ENCODE results near the gene MRPL20. TPM values are rescaled to one million over a fixed set of nuclear protein-coding genes. Genes with fewer than 3 reads are reported as not detected.
A peak's percentile ranks its signal among the peaks of the same experiment; 100 is the strongest.
"Not testable (repeated sequence)": the region's sequence is repeated elsewhere in the genome, so short reads cannot be mapped to it uniquely, and the experiment has no call there.

Gene MRPL20
- total RNA-seq, 1 experiment from 2014 or later: 112 TPM

- in situ Hi-C loops (cut with HindIII; ENCODE audit: low pct_unique_long_range_greater_than_20kb, low sequenced_read_pairs): no loop called here
- DNase-seq (ENCODE audit: low read depth, low spot score): no peak
Observed at GRCh38 chr1:1400576-1401456, 6.3 kb downstream of the MRPL20 start.

- DNase-seq (ENCODE audit: low read depth, low spot score): no peak
Observed at GRCh38 chr1:1399872-1400575, 7.1 kb downstream of the MRPL20 start.

GRCh38 chr1:1399187-1399871 lies 7.8 kb downstream of the MRPL20 start, which contains the start of gene CCNL2:
TSS of gene CCNL2 (minus strand) at chr1:1399335. CDS start at chr1:1399306, 29 bp downstream.
- peak; percentile 96 for DNase-seq (ENCODE audit: low read depth, low spot score)
- in situ Hi-C loops (cut with HindIII; ENCODE audit: low pct_unique_long_range_greater_than_20kb, low sequenced_read_pairs): no loop called here

More at GRCh38 chr1:1399872-1400575, 7.1 kb downstream of the MRPL20 start:
- in situ Hi-C loops (cut with HindIII; ENCODE audit: low pct_unique_long_range_greater_than_20kb, low sequenced_read_pairs): no loop called here

GRCh38 chr1:1398677-1399186 lies 8.4 kb downstream of the MRPL20 start:
- in situ Hi-C loops (cut with HindIII; ENCODE audit: low pct_unique_long_range_greater_than_20kb, low sequenced_read_pairs): no loop called here
- DNase-seq (ENCODE audit: low read depth, low spot score): no peak

GRCh38 chr1:1397839-1398523 lies 9.1 kb downstream of the MRPL20 start:
- no peak for DNase-seq (ENCODE audit: low read depth, low spot score)
- in situ Hi-C loops (cut with HindIII; ENCODE audit: low pct_unique_long_range_greater_than_20kb, low sequenced_read_pairs): no loop called here

- DNase-seq (ENCODE audit: low read depth, low spot score): no peak
- in situ Hi-C loops (cut with HindIII; ENCODE audit: low pct_unique_long_range_greater_than_20kb, low sequenced_read_pairs): no loop called here
Observed at GRCh38 chr1:1395166-1395565, 11.9 kb downstream of the MRPL20 start.

GRCh38 chr1:1394116-1394515 lies 13.0 kb downstream of the MRPL20 start:
- in situ Hi-C loops (cut with HindIII; ENCODE audit: low pct_unique_long_range_greater_than_20kb, low sequenced_read_pairs): no loop called here
- no peak for DNase-seq (ENCODE audit: low read depth, low spot score)

- in situ Hi-C loops (cut with HindIII; ENCODE audit: low pct_unique_long_range_greater_than_20kb, low sequenced_read_pairs): no loop called here
- DNase-seq (ENCODE audit: low read depth, low spot score): no peak
Observed at GRCh38 chr1:1393428-1393827, 13.7 kb downstream of the MRPL20 start.

- DNase-seq (ENCODE audit: low read depth, low spot score): no peak
- in situ Hi-C loops (cut with HindIII; ENCODE audit: low pct_unique_long_range_greater_than_20kb, low sequenced_read_pairs): no loop called here
Observed at GRCh38 chr1:1393014-1393413, 14.1 kb downstream of the MRPL20 start.

GRCh38 chr1:1391225-1391624 lies 15.9 kb downstream of the MRPL20 start:
- in situ Hi-C loops (cut with HindIII; ENCODE audit: low pct_unique_long_range_greater_than_20kb, low sequenced_read_pairs): no loop called here
- DNase-seq (ENCODE audit: low read depth, low spot score): no peak

GRCh38 chr1:1390675-1391074 lies 16.4 kb downstream of the MRPL20 start:
- in situ Hi-C loops (cut with HindIII; ENCODE audit: low pct_unique_long_range_greater_than_20kb, low sequenced_read_pairs): no loop called here
- no peak for DNase-seq (ENCODE audit: low read depth, low spot score)

GRCh38 chr1:1388078-1388472 lies 19.0 kb downstream of the MRPL20 start:
- DNase-seq (ENCODE audit: low read depth, low spot score): no peak
- in situ Hi-C loops (cut with HindIII; ENCODE audit: low pct_unique_long_range_greater_than_20kb, low sequenced_read_pairs): no loop called here

GRCh38 chr1:1387098-1388077 lies 19.7 kb downstream of the MRPL20 start:
- in situ Hi-C loops (cut with HindIII; ENCODE audit: low pct_unique_long_range_greater_than_20kb, low sequenced_read_pairs): no loop called here
- DNase-seq (ENCODE audit: low read depth, low spot score): no peak

GRCh38 chr1:1385931-1386330 lies 21.2 kb downstream of the MRPL20 start:
- no peak for DNase-seq (ENCODE audit: low read depth, low spot score)
- in situ Hi-C loops (cut with HindIII; ENCODE audit: low pct_unique_long_range_greater_than_20kb, low sequenced_read_pairs): no loop called here

GRCh38 chr1:1385339-1385738 lies 21.8 kb downstream of the MRPL20 start:
- DNase-seq (ENCODE audit: low read depth, low spot score); in situ Hi-C loops (cut with HindIII; ENCODE audit: low pct_unique_long_range_greater_than_20kb, low sequenced_read_pairs): not testable (repeated sequence)

GRCh38 chr1:1381294-1381693 lies 25.8 kb downstream of the MRPL20 start:
- in situ Hi-C loops (cut with HindIII; ENCODE audit: low pct_unique_long_range_greater_than_20kb, low sequenced_read_pairs): no loop called here
- no peak for DNase-seq (ENCODE audit: low read depth, low spot score)

All from SK-MEL-5 (cell line).